Upper lobe of right lung (tissue), 1 donor: ENCODE data around the gene LASP1. TPM values are rescaled to one million over a fixed set of nuclear protein-coding genes. Genes with fewer than 3 reads are reported as not detected.

ENCODE experiments used
- ATAC-seq: fragments of 200-7000 bp; cut with Tn5 transposase; one replicate; pipeline ENCODE4 v1.9.1; 2020; ENCODE audit warnings: mild to moderate bottlenecking, moderate library complexity
- DNase-seq: peaks from one replicate; pipeline ENCODE4 v3.0.0-alpha.2; 2020
- H3K27ac ChIP-seq: fragments of 200-600 bp; one replicate; pipeline ENCODE4 v1.8.0; 2022
- H3K27me3 ChIP-seq: fragments of 200-600 bp; one replicate; pipeline ENCODE4 v1.8.0; 2022; ENCODE audit warnings: mild to moderate bottlenecking
- H3K36me3 ChIP-seq: fragments of 200-600 bp; one replicate; pipeline ENCODE4 v1.8.0; 2022
- H3K4me1 ChIP-seq: fragments of 200-600 bp; one replicate; pipeline ENCODE4 v1.8.0; 2022
- H3K4me3 ChIP-seq: fragments of 200-600 bp; one replicate; pipeline ENCODE4 v1.8.0; 2022; ENCODE audit warnings: mild to moderate bottlenecking
- H3K9me3 ChIP-seq: fragments of 200-600 bp; one replicate; pipeline ENCODE4 v1.8.0; 2022
- intact Hi-C: fragments of 100-400 bp; cut with DNase I; formaldehyde crosslinking; loops from one replicate; pipeline ENCODE4 v1.11.0; 2022
- long read RNA-seq: library from polyadenylated mRNA; unstranded; transcript quantifications from one replicate; pipeline ENCODE4 v2.0.0, GENCODE V29; 2021
- total RNA-seq: library from RNA; stranded (reverse); fragmentation: NEBNext Ultra II Directional; extraction: Animal tissue kit (Norgen Biotek cat#: 25700); gene quantifications from one replicate; pipeline ENCODE4 v1.2.1, GENCODE V29; 2021
- TF ChIP-seq, protein P1 (sequence below): fragments of 200-600 bp; IDR thresholded peaks from one replicate; pipeline ENCODE4 v1.8.0; 2022; ENCODE audit warnings: antibody characterized with exemption
- donor health status: DM: no; HTN: yes; CAD: no; lungs with severe emphysema.

Gene LASP1, protein sequence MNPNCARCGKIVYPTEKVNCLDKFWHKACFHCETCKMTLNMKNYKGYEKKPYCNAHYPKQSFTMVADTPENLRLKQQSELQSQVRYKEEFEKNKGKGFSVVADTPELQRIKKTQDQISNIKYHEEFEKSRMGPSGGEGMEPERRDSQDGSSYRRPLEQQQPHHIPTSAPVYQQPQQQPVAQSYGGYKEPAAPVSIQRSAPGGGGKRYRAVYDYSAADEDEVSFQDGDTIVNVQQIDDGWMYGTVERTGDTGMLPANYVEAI
- total RNA-seq, result 158 TPM
- long read RNA-seq, full-length matches to known transcripts, result 178 of 348 reads
- long read RNA-seq, partial matches to known transcripts, result 161 of 348 reads
- long read RNA-seq, other reads (novel, unspliced or antisense), result 9 of 348 reads

DNA sequence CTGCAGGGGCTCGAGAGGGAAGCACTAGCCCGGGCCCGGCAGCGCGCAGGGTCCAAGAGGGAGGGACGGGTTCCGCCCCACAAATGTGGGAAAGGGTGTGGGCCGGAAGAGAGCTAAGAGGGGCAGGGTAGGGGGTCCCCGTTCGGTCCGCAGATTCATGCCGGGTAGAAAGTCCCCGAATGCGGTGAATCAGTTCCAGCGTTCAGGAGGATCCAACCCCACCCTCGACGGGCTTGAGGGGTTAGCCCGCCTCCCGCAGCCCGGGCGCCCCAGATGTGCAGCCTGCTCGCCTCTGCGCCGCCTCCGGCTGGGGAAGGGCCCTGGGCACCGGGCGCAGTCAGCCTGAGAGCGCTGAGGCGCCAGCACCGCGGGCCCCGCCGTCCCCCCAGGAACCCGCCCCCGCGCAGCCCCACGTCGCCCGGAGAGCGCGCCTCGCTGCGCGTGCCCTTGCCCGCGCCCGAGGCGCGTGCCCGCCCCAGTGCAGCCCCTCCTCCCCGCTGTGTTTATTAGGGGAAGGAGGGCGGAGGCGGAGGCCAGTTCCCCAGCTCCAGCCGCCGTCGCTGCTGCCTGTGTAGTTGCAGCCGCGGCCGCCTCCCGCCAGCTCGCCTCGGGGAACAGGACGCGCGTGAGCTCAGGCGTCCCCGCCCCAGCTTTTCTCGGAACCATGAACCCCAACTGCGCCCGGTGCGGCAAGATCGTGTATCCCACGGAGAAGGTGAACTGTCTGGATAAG, at the start of gene LASP1:
LASP1 (plus strand) TSS at position 533 of the 733 bp plus-strand sequence; CDS start at position 665, 132 bp downstream.
- peak within 1 kb of the TSS; percentile 86 for H3K4me3 ChIP-seq
- TF ChIP-seq, protein P1, sequence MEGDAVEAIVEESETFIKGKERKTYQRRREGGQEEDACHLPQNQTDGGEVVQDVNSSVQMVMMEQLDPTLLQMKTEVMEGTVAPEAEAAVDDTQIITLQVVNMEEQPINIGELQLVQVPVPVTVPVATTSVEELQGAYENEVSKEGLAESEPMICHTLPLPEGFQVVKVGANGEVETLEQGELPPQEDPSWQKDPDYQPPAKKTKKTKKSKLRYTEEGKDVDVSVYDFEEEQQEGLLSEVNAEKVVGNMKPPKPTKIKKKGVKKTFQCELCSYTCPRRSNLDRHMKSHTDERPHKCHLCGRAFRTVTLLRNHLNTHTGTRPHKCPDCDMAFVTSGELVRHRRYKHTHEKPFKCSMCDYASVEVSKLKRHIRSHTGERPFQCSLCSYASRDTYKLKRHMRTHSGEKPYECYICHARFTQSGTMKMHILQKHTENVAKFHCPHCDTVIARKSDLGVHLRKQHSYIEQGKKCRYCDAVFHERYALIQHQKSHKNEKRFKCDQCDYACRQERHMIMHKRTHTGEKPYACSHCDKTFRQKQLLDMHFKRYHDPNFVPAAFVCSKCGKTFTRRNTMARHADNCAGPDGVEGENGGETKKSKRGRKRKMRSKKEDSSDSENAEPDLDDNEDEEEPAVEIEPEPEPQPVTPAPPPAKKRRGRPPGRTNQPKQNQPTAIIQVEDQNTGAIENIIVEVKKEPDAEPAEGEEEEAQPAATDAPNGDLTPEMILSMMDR, result no peak
- H3K27me3 ChIP-seq, result no peaks in the 10 kb centered on the region
- no peaks in the 10 kb centered on the region for H3K36me3 ChIP-seq
- intact Hi-C loops, result no loop called here
- peak within 1 kb of the TSS; percentile 97 for H3K27ac ChIP-seq
- H3K4me1 ChIP-seq, result peaks cover 46% of the 10 kb centered on the region
- ATAC-seq (peak; percentile 89), DNase-seq (peak; percentile 94)
- no peaks in the 10 kb centered on the region for H3K9me3 ChIP-seq

DNA sequence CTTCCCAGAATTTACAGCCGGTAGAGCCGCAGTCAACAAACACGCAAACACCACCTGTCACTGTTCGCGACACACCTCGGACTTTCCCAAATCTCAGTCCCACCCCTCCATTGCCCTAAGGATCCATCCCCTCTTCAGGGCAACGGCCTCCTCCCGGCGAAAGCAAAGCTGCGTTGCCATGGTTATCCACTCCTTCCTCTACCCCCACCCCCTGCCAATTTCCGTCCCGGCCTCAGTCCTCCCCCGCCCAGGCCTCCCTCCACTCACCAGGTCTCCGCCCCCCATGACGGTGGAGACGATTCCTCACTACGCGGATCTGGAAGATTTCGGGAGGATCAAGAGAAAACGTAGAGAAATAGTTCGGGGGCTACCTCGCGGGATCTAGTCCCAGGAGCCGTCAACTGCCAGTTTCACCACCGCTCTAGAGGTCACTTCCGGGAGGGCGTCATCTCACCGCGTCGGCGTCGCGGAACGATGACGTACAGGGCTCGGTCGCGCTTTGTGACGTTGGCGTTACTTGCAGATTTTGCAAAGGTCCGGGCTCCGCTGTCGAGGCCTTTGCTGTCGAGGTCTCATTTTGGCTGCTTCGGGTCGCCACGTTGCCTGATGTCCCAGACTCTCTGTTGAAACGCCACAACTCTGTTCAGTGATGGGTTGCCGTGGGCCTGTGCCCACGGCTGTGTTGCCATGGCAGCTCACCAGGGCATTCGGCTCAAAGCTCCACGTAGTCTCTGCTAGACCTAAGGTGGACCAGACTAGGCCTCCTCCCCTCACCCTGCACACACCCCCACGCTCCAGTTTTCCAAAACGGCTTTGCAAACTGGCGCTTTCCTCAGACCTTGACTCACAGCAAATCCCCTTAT, 44.7 kb upstream of the LASP1 start, which contains the start of gene CWC25:
CWC25 (minus strand) TSS at position 423 of the 863 bp plus-strand sequence; CDS start at position 285, 138 bp downstream.
- Histone ChIP-seq H3K36me3 (peaks cover 18% of the 10 kb centered on the region), H3K4me3 (peak within 1 kb of the TSS; percentile 84), H3K4me1 (peaks cover 18% of the 10 kb centered on the region), H3K9me3 (no peaks in the 10 kb centered on the region), H3K27ac (peak within 1 kb of the TSS; percentile 99), H3K27me3 (no peaks in the 10 kb centered on the region)
- TF ChIP-seq, protein P1, result no peak
- DNase-seq (peak; percentile 96), ATAC-seq (peak; percentile 94)
- intact Hi-C loops, result no loop called here

DNA sequence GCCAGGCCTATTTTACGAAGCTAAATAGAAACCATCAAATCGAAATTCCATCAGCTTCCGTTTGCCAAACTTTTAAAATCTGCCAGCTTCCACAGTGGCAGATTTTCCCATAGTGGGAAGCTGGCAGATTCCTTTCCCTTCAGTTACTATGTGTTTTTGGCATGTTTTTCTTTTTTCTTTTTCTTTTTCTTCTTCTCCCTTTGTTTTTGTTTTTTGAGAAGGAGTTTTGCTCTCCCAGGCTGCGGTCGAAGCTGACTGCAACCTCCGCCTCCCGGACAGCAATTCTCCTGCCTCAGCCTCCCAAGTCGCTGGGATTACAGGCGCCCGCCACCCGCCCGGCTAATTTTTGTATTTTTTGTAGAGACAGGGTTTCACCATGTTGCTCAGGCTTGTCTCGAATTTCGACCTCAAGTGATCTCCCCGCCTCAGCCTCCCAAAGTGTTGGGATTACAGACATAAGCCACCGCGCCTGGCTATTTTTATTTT, 44.1 kb upstream of the LASP1 start:
- TF ChIP-seq, protein P1, result no peak
- Histone ChIP-seq H3K27ac (peak overlapping the region; percentile 99), H3K27me3 (no peaks in the 10 kb centered on the region), H3K4me1 (peaks cover 18% of the 10 kb centered on the region), H3K36me3 (peaks cover 12% of the 10 kb centered on the region), H3K4me3 (peak overlapping the region; percentile 84), H3K9me3 (no peaks in the 10 kb centered on the region)
- intact Hi-C loops, result no loop called here
- ATAC-seq (no peak), DNase-seq (no peak)

DNA sequence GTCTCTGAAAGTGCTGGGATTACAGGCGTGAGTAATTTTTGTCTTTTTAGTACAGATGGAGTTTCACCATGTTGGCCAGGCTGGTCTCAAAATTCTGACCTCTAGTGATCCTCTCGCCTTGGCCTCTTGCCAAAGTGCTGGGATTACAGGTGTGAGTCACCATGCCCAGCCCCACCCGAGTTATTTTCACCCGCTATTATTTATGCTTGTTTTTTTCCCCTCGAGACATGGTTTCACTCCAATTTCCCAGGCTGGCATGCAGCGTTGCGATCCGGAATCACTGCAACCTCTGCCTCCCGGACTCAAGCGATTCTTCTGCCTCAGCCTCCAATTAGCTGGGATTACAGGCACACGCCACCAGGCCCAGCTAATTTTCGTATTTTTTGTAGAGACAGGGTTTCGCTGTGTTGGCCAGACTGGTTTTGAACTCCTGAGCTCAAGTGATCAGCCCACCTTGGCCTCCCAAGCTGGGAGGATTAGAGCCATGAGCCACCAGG, 25.5 kb upstream of the LASP1 start:
- Histone ChIP-seq H3K9me3 (no peaks in the 10 kb centered on the region), H3K4me3 (no peak overlapping the region), H3K4me1 (no peaks in the 10 kb centered on the region), H3K27me3 (no peaks in the 10 kb centered on the region), H3K36me3 (peaks cover 27% of the 10 kb centered on the region), H3K27ac (no peak overlapping the region)
- TF ChIP-seq, protein P1, result no peak
- intact Hi-C loops, result no loop called here
- DNase-seq (no peak), ATAC-seq (no peak)

DNA sequence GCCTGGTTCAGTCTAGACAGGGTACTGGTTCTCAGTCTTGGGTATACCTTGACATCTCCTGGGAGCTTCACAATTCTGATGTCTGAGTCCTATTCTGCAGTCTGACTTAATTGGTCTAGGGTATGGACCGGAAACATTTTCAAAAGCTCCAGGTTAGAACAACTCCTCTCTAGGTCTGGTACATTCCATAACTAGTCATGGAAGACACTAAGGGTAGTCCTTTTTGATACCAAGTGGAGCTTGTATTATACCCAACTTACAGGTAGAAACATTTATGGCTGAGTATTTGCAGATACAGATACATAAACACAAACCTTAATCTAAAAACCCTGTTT, 21.3 kb upstream of the LASP1 start:
- intact Hi-C loops, result no loop called here

More for the DNA sequence above, 21.3 kb upstream of the LASP1 start:
- no peaks in the 10 kb centered on the region for H3K9me3 ChIP-seq
- H3K36me3 ChIP-seq, result peaks cover 61% of the 10 kb centered on the region
- H3K27ac ChIP-seq, result no peak overlapping the region
- H3K4me1 ChIP-seq, result peaks cover 21% of the 10 kb centered on the region
- ATAC-seq, result no peak
- TF ChIP-seq, protein P1, result no peak
- H3K4me3 ChIP-seq, result no peak overlapping the region
- DNase-seq, result no peak
- H3K27me3 ChIP-seq, result no peaks in the 10 kb centered on the region
